Measurements from ENCODE around the gene PTPRN. TPM values are rescaled to one million over a fixed set of nuclear protein-coding genes. Genes with fewer than 3 reads are reported as not detected.

Gene PTPRN
- total and polyA plus RNA-seq, 2 of the 8 experiments (the other 6 are each of a cell fraction or from before 2014, with no cell fraction given), result 5.4 to 8.2 TPM

GRCh38 chr2:219350215-219350614 is 41.0 kb upstream of the PTPRN start:
- no peak overlapping the region for H3K23ac ChIP-seq (ENCODE audit: insufficient read length)
- H4K8ac ChIP-seq (ENCODE audit: extremely low read depth, insufficient read depth, low read length), result no peak overlapping the region
- no peaks in the 10 kb centered on the region for H4K20me1 ChIP-seq (replicated peaks in 1 of 2; ENCODE audit: control insufficient read depth in 1 of 2, insufficient read depth in 2 of 2, low read length in 2 of 2)
- H3K14ac ChIP-seq (ENCODE audit: insufficient read length), result no peak overlapping the region
- FAIRE-seq, result no peak
- H3K4me3 ChIP-seq (ENCODE audit: extremely low read depth in 1 of 4, insufficient read depth in 2 of 4, low read depth in 3 of 4, low read length in 4 of 4), result no peak overlapping the region
- no peak overlapping the region for H2AK5ac ChIP-seq (ENCODE audit: low read depth, low read length)
- WGBS, 2 experiments (ENCODE audit: extremely low coverage in 1 of 2, insufficient coverage in 1 of 2, insufficient read length in 1 of 2, insufficient replicate concordance in 2 of 2, low coverage in 1 of 2, low lambda C conversion rate in 2 of 2, missing lambda C conversion rate in 1 of 2), result 62% methylated on average over 2 of the region's 3 CpGs; no CpG with 5 or more reads in 1 of the 2 experiments
- no peak overlapping the region for H3K56ac ChIP-seq (replicated peaks; ENCODE audit: insufficient read length, low read depth, low read length)
- peaks cover 0 to 3% (median 0%) of the 10 kb centered on the region in 4 experiments; a peak in 1 of 7 replicates for H3K4me1 ChIP-seq (replicated peaks in 1 of 4; ENCODE audit: control insufficient read depth in 3 of 4, insufficient read depth in 4 of 4, low read length in 3 of 4)
- no peak overlapping the region; a peak in 1 of 7 replicates for H3K9ac ChIP-seq (replicated peaks in 1 of 4; ENCODE audit: extremely low read depth in 1 of 4, low read depth in 3 of 4, low read length in 3 of 4)
- no peak overlapping the region for H2BK15ac ChIP-seq (ENCODE audit: low read length)
- H3K27ac ChIP-seq (ENCODE audit: low read depth, low read length), result no peak overlapping the region
- H3K23me2 ChIP-seq (ENCODE audit: low read depth, low read length), result no peaks in the 10 kb centered on the region
- H2BK12ac ChIP-seq (ENCODE audit: low read depth, low read length), result no peak overlapping the region
- POLR2A ChIA-PET (ENCODE audit: partially characterized antibody), result no interaction called here
- H2AFZ ChIP-seq (ENCODE audit: low read length), result no peak overlapping the region
- H3K4me2 ChIP-seq (ENCODE audit: insufficient read depth in 1 of 2, low read depth in 2 of 2, low read length in 2 of 2), result no peak overlapping the region
- H3K4ac ChIP-seq (replicated peaks; ENCODE audit: insufficient read length, low read depth, low read length), result no peak overlapping the region
- peaks cover 0 to 1% (median under 1%) of the 10 kb centered on the region in 4 experiments; a peak in 2 of 7 replicates for H3K27me3 ChIP-seq (replicated peaks in 1 of 4; ENCODE audit: control insufficient read depth in 3 of 4, extremely low read depth in 1 of 4, insufficient read depth in 3 of 4, low read length in 3 of 4)
- no peaks in the 10 kb centered on the region for H3K79me2 ChIP-seq (ENCODE audit: control insufficient read depth in 1 of 2, insufficient read depth in 2 of 2, low read length in 2 of 2)
- no peaks in the 10 kb centered on the region for H3K36me3 ChIP-seq (ENCODE audit: control insufficient read depth in 2 of 4, insufficient read depth in 4 of 4, low read length in 3 of 4)
- H3K9me3 ChIP-seq (ENCODE audit: insufficient read depth in 2 of 2, low read depth in 1 of 2, low read length in 1 of 2), result no peaks in the 10 kb centered on the region
- H2BK120ac ChIP-seq (replicated peaks; ENCODE audit: low read depth, low read length), result no peak overlapping the region
- TF ChIP-seq MAFK (IDR thresholded peaks at IDR 0.05; ENCODE audit: low read depth, low read length) (no peak), GABPA (IDR thresholded peaks at IDR 0.05; ENCODE audit: borderline replicate concordance, insufficient read depth, low read length) (no peak)
- H3K79me1 ChIP-seq (ENCODE audit: low read depth, low read length), result no peaks in the 10 kb centered on the region
- no peak overlapping the region for H2BK20ac ChIP-seq (ENCODE audit: low read length)
- no peak for DNase-seq (ENCODE audit: low read depth in 1 of 2, low spot score in 2 of 2)
- CTCF ChIA-PET (ENCODE audit: partially characterized antibody), result interaction anchor here (0.9 to 8.0 kb wide), 14 partner anchors 8 to 453 kb away, joined by 3 to 91 read pairs (median 5); partner anchors contain the start of genes RESP18 and ZFAND2B
- H4K91ac ChIP-seq (replicated peaks; ENCODE audit: insufficient read length, low read length), result no peak overlapping the region
- H3K18ac ChIP-seq (ENCODE audit: extremely low read depth, low read length), result no peak overlapping the region
- no peak overlapping the region for H2BK5ac ChIP-seq (ENCODE audit: low read depth, low read length)
- no peak overlapping the region for H4K5ac ChIP-seq (ENCODE audit: insufficient read length, low read depth, low read length)
